GM20000 (cell line): Measurements from ENCODE around the gene SLC30A3.
A peak's percentile ranks its signal among the peaks of the same experiment; 100 is the strongest.

Experiments
- DNase-seq: peaks from one replicate; pipeline ENCODE4 v3.0.0; 2012; ENCODE audit warnings: low spot score
- TF ChIP-seq, protein P1 (sequence below): IDR thresholded peaks from 2 replicates; pipeline ENCODE4 v1.5.1; 2012; ENCODE audit warnings: mild to moderate bottlenecking, control low read depth; ENCODE audit errors: extremely low read depth, missing control alignments

The SLC30A3 gene, protein sequence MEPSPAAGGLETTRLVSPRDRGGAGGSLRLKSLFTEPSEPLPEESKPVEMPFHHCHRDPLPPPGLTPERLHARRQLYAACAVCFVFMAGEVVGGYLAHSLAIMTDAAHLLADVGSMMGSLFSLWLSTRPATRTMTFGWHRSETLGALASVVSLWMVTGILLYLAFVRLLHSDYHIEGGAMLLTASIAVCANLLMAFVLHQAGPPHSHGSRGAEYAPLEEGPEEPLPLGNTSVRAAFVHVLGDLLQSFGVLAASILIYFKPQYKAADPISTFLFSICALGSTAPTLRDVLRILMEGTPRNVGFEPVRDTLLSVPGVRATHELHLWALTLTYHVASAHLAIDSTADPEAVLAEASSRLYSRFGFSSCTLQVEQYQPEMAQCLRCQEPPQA

DNA sequence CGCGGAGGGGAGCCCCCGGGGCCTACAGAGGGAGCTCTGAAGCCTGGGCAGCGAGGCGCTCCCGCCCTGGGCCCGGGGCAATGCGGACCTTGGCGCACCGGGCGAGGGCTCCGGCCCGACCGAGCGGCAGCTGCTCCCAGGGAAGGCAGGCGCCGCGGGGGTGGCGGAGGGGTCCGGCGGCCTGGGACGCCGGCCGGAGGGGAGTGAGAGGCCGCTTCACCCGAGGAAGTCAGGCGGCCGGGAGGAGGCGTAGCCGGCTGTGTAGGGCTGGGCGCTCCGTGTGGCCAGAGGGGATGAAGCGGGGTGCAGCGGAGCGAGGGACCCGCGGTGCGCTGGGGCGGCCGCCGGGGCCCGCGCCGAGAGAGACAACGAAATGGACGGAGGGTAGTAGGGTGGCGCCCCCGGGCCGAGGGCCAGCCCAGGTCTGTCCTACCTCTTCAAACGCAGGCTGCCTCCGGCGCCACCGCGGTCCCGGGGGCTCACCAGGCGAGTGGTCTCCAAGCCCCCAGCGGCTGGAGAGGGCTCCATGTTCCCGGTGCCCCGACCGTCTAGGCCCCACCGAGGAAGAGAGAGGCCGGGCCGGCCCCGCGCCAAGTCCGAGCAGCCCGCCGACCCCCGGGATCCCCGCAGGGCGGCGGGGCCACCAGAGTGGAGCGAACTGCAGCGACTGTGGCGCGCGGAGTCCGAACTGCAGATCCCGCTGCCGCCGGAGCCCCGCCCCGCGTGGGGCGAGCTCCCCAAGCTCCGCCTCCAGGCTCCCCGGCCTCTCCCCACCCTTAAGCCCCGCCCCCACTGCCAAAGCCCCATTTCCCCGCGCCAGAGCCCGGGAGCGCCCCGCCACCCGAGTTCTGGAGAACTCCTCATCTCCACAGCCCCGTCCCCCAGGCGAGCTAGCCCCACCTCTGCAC is at the start of gene SLC30A3:
SLC30A3 (minus strand) TSS at position 669 of the 908 bp plus-strand sequence; CDS start at position 528, 141 bp downstream.
- TF ChIP-seq, protein P1, sequence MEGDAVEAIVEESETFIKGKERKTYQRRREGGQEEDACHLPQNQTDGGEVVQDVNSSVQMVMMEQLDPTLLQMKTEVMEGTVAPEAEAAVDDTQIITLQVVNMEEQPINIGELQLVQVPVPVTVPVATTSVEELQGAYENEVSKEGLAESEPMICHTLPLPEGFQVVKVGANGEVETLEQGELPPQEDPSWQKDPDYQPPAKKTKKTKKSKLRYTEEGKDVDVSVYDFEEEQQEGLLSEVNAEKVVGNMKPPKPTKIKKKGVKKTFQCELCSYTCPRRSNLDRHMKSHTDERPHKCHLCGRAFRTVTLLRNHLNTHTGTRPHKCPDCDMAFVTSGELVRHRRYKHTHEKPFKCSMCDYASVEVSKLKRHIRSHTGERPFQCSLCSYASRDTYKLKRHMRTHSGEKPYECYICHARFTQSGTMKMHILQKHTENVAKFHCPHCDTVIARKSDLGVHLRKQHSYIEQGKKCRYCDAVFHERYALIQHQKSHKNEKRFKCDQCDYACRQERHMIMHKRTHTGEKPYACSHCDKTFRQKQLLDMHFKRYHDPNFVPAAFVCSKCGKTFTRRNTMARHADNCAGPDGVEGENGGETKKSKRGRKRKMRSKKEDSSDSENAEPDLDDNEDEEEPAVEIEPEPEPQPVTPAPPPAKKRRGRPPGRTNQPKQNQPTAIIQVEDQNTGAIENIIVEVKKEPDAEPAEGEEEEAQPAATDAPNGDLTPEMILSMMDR, result no peak
- peak; percentile 94 for DNase-seq

DNA sequence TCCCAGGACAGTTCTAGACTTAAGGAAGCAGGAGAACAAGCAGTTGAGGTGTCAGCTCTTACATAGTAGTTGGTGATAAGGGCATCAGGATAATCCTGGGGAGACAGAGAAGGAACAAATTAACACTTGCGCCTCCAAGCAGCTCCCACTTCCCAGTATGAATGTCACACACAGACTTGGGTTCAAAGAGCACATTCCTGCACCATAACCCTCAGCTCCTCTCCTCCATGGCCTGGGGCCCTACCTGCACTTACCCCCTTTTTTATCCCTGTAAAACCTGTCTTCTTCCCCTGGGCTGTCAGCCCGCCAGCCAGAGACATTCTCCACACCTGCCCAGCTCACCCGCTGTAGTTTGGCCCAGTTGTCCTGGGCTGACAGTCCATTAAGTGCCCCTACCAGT is 49.3 kb upstream of the SLC30A3 start:
- TF ChIP-seq, protein P1, result no peak
- no peak for DNase-seq

DNA sequence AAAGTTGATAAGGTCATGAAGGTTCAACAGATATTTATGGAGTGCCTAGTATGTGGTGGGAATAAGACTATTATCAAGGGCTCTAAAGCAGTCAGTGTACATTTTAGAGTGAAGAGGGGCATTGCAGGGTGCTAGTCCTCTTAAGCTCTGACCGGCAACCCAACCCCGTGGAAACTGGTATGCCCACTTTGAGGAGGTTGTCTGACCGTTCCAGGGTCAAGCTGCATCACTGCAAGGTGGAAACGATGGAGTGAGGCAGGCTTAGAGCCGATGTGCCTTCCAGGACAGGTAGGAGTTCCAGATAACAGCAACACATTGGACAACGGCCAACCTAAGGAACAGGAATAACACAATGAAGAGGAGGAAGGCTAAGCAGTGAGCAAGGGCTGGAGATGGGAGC is 46.8 kb upstream of the SLC30A3 start:
- no peak for DNase-seq
- TF ChIP-seq, protein P1, result no peak

DNA sequence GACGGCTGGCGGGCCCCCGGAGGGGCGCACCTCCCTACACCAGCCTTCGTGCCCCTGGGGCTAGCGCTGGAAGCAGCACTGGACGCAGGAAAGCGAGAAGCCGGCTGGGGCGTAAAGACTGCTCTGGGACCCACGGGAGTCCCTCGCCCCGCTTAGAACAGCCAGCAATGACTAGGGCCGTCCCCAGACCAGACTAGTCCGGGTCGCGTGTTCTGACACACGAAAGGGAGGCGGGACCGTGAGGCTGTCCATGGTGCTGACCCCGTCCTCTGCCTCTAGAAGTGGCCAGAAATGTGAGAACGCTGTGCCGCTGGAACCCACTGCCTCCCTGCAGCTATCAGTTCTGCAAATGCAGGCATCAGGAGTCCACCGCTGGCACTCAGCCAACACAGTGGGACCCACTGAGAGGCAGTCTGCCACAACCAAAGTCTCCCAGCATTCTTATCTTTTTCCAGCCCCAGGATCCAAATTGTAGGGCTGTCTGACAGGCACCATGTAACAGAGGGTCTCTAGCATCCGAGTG is 45.6 kb upstream of the SLC30A3 start, which contains the start of gene UCN:
UCN (minus strand) TSS at position 87 of the 523 bp plus-strand sequence. CDS start 550 bp downstream, outside the sequence.
- TF ChIP-seq, protein P1, result no peak
- no peak for DNase-seq

DNA sequence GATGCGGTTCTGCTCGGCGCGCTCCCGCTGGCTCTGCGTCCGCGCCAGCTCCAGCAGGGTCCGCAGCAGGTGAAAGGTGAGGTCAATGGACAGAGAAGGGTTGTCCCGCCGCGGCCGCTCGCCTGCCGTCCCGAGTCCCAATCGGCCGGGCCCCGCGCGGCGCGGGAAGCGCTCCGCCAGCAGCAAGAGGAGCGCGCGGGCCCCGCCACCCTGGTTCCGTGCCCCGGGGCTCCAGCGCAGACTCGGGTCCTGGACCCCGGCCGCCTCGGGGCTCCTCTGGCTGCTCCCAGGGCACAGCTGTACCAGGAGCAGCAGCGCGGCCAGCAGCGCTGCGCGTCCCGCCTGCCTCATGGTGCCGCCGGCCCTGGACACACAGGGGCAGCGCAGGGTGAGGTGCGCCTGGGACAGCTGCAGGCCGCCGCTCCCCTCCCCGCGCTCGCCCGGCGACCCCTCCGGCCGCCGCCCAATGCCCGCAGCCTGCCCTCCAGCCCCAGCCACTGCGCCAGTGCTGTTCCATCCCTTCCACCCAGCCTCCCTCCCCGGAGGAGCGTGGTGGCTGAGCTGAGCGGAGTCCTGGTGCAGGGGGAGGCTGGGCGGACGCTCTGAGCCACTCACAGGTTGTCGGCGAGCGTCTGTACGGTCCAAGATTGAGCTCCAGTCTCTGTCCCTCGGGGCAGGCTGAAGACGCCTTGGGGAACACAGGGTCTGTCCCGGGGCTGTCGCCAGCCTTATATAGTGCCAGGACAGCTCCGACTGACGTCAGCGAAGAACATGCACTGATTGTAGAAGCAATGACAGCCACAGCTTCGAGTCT is 44.9 kb upstream of the SLC30A3 start:
- DNase-seq, result no peak
- TF ChIP-seq, protein P1, result no peak

DNA sequence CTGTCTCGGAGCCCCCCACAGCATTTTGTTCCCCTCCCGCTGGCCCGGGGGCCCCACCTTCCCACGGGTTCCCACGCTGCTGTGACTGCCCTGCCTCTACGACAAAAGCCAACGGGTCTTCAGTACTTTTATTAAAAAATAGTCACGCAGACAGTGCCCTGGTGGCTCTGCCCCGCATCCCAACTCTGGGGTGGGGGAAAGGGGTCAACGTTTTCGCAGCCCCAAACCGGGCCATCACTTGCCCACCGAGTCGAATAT is 44.4 kb upstream of the SLC30A3 start:
- no peak for DNase-seq
- TF ChIP-seq, protein P1, result no peak
